ENCODE results near the gene KRTAP1-5. TPM values are rescaled to one million over a fixed set of nuclear protein-coding genes. Genes with fewer than 3 reads are reported as not detected.

Gene KRTAP1-5
- total RNA-seq, 1 donor from 2014 or later, result not detected

DNA sequence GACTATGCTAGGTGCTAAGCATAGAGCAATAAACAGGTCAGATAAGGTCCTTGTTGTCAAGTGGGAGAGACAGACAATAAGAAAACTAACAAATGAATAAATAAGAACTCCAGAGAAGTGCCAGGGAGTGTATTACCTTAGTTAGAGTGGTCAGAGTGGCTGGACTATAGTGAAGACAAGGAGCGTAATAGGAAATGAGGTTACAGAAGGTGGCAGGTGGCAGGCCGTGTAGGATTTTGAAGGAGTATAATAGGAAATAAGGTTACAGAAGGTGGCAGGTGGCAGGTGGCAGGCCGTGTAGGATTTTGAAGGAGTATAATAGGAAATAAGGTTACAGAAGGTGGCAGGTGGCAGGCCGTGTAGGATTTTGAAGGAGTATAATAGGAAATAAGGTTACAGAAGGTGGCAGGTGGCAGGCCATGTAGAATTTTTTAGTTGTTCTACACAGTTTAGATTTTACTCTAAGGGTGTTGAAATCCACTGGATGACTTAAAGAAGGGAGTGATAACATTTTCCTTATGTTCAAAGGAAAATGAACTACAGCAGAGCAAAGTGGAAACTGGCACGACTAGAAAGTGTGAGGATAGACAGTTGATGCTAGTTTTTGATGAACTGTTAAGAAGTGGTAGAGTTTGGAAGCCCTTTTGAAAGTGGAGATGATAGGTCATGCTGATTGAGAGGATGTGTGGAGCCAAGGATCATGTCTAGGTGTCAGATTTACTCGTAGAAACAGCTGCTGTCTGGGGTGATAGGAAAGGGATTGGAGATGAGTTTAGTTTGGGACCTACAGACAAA is 14.5 kb downstream of the KRTAP1-5 start:
- ATAC-seq (no peak), DNase-seq (no peak)
- H3K27me3 ChIP-seq (ENCODE audit: low read depth), result no peaks in the 10 kb centered on the region
- H3K4me1 ChIP-seq, result no peaks in the 10 kb centered on the region
- no peak overlapping the region for H3K27ac ChIP-seq
- H3K9me3 ChIP-seq, result no peaks in the 10 kb centered on the region
- H3K36me3 ChIP-seq, result no peaks in the 10 kb centered on the region
- H3K4me3 ChIP-seq, result no peak overlapping the region
- TF ChIP-seq, protein P1, sequence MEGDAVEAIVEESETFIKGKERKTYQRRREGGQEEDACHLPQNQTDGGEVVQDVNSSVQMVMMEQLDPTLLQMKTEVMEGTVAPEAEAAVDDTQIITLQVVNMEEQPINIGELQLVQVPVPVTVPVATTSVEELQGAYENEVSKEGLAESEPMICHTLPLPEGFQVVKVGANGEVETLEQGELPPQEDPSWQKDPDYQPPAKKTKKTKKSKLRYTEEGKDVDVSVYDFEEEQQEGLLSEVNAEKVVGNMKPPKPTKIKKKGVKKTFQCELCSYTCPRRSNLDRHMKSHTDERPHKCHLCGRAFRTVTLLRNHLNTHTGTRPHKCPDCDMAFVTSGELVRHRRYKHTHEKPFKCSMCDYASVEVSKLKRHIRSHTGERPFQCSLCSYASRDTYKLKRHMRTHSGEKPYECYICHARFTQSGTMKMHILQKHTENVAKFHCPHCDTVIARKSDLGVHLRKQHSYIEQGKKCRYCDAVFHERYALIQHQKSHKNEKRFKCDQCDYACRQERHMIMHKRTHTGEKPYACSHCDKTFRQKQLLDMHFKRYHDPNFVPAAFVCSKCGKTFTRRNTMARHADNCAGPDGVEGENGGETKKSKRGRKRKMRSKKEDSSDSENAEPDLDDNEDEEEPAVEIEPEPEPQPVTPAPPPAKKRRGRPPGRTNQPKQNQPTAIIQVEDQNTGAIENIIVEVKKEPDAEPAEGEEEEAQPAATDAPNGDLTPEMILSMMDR (IDR thresholded peaks at IDR 0.05), result no peak
- intact Hi-C loops (cut with DNase I), result no loop called here

DNA sequence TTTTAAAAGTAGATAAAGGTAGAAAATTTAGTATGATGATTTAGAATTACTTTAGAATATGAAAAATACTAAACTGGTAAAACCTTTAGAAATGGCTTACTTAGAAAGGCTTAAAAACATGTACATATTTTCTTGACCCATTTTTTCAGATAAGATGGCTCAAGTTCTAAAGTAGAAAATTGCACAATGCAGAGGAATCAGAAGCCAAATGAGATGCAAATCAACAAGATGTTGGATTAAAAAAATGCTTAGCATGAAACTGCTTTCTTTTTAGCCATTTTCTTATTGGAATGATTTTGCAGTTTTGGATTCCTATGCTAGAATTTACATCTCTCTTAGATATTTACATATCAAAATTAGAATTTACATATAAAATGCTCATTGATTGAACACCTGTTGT is 16.6 kb downstream of the KRTAP1-5 start:
- DNase-seq, result no peak
- no peaks in the 10 kb centered on the region for H3K36me3 ChIP-seq
- TF ChIP-seq, protein P1 (IDR thresholded peaks at IDR 0.05), result no peak
- no peaks in the 10 kb centered on the region for H3K27me3 ChIP-seq (ENCODE audit: low read depth)
- H3K9me3 ChIP-seq, result no peaks in the 10 kb centered on the region
- H3K4me3 ChIP-seq, result no peak overlapping the region
- H3K4me1 ChIP-seq, result no peaks in the 10 kb centered on the region
- no peak overlapping the region for H3K27ac ChIP-seq
- ATAC-seq, result no peak
- intact Hi-C loops (cut with DNase I), result no loop called here

DNA sequence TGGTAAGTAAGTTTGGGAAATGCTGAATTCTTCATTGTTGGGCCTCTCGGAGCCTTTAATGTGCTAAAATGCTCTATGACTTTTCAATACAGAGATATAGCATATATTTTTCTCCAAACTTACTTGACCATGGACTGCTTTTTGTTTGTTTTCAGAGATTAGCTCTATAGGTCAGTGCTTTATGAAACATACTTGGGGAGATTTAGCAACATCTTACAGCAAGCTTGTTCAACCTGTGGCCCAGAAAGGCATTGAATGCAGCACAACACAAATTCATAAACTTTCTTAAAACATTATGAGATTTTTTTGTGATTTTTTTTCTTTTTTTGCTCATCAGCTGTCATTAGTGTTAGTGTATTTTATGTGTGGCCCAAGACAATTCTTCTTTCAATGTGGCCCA is 17.1 kb downstream of the KRTAP1-5 start:
- ATAC-seq (no peak), DNase-seq (no peak)
- Histone ChIP-seq H3K9me3 (no peaks in the 10 kb centered on the region), H3K4me1 (no peaks in the 10 kb centered on the region), H3K27me3 (ENCODE audit: low read depth) (no peaks in the 10 kb centered on the region), H3K27ac (no peak overlapping the region), H3K36me3 (no peaks in the 10 kb centered on the region), H3K4me3 (no peak overlapping the region)
- TF ChIP-seq, protein P1 (IDR thresholded peaks at IDR 0.05), result no peak
- intact Hi-C loops (cut with DNase I), result no loop called here

DNA sequence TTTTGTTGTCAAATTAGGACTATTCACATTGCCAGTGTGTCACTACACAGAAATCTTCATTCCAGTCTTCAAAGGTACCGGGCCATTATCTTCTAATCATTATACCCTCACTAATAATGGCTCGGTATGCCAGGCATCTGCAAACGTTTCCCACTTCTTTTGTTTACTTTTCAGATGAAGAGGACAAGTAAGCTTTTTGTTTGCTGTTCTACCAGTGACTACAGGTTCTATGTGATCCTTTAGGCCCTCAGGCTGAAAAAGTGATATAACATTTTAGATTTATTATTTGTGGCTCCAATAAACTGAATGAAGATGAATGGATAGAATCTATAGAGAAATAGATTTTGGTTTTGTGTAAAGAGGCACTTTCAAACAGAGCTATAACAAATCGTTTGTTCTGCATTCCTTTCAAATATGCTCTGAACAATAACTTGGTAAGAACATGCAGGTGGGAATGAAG is 17.7 kb downstream of the KRTAP1-5 start:
- intact Hi-C loops (cut with DNase I), result no loop called here
- no peak for DNase-seq
- no peaks in the 10 kb centered on the region for H3K27me3 ChIP-seq (ENCODE audit: low read depth)
- no peak overlapping the region for H3K4me3 ChIP-seq
- TF ChIP-seq, protein P1 (IDR thresholded peaks at IDR 0.05), result no peak
- peak; percentile 59 to 91 for ATAC-seq
- no peaks in the 10 kb centered on the region for H3K36me3 ChIP-seq
- H3K9me3 ChIP-seq, result no peaks in the 10 kb centered on the region
- no peaks in the 10 kb centered on the region for H3K4me1 ChIP-seq
- H3K27ac ChIP-seq, result no peak overlapping the region

DNA sequence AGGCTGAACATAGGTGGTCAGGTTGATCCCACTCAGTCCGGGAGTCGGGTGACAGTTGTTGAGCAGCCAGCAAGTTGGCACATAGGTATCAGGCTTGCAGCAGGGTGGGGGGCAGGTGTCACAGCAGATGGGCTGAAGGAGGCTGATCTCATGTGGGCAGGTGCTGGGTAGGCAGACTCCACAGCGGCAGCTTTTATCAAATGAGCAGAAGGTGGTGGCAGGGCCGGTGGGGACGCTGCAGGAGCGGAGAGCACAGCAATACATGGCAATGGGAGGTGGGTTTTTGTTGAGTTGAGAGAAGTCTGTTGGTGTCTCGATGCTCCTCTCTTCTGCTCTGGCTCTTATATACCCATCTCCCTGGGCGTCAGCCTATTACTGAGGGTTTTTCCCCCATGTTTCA is 18.2 kb downstream of the KRTAP1-5 start, which contains the start of gene KRTAP3-1:
Gene KRTAP3-1 (minus strand): TSS at position 318 of the 400 bp plus-strand sequence. CDS start 54 bp downstream, at position 264.
- Histone ChIP-seq H3K4me3 (no peak within 1 kb of the TSS), H3K27ac (no peak within 1 kb of the TSS), H3K27me3 (ENCODE audit: low read depth) (no peaks in the 10 kb centered on the region), H3K36me3 (no peaks in the 10 kb centered on the region), H3K9me3 (no peaks in the 10 kb centered on the region), H3K4me1 (no peaks in the 10 kb centered on the region)
- intact Hi-C loops (cut with DNase I), result no loop called here
- peak in 1 of 2 donors; percentile 40 for ATAC-seq
- DNase-seq, result no peak
- TF ChIP-seq, protein P1 (IDR thresholded peaks at IDR 0.05), result no peak

All from lower lobe of right lung (tissue), 2 donors.